22Rv1 (cell line): ENCODE data around the gene PCSK7.

Experiments used
- CTCF ChIP-seq: fragments of 450-650 bp; IDR thresholded peaks from 2 replicates; pipeline ENCODE4 v1.5.1; 2017; ENCODE audit warnings: mild to moderate bottlenecking
- ZFX ChIP-seq: fragments of 450-650 bp; IDR thresholded peaks from 2 replicates; pipeline ENCODE4 v1.6.1; 2017; ENCODE audit warnings: antibody characterized with exemption, borderline replicate concordance

GRCh38 chr11:117221775-117222517 lies 9.9 kb downstream of the PCSK7 start:
- TF ChIP-seq CTCF: peak; percentile 13
- no peak for TF ChIP-seq ZFX
